Measurements from ENCODE around the gene PSMB7. TPM values are rescaled to one million over a fixed set of nuclear protein-coding genes. Genes with fewer than 3 reads are reported as not detected.
"Not testable (repeated sequence)": the region's sequence is repeated elsewhere in the genome, so short reads cannot be mapped to it uniquely, and the experiment has no call there.

Gene PSMB7
- total and polyA plus RNA-seq, 2 donors (not counting 1 experiment from before 2014, with no cell fraction given), result 69.5 to 73.1 TPM

GRCh38 chr9:124427281-124427680 is 12.0 kb upstream of the PSMB7 start:
- ATAC-seq (ENCODE audit: low read depth) (no peak), DNase-seq (no peak)
- Histone ChIP-seq H4K20me1 (ENCODE audit: control insufficient read depth, insufficient read depth, low read length, poor library complexity, severe bottlenecking) (no peaks in the 10 kb centered on the region), H3K9me3 (ENCODE audit: control extremely low read depth in 1 of 3, control insufficient read depth in 2 of 3, insufficient read depth in 1 of 3, low read length in 2 of 3) (no peaks in the 10 kb centered on the region), H3K36me3 (replicated peaks in 1 of 2; ENCODE audit: control extremely low read depth in 1 of 2, control insufficient read depth in 1 of 2, extremely low read depth in 1 of 2, insufficient read depth in 2 of 2, low read length in 1 of 2) (no peaks in the 10 kb centered on the region), H3K4me1 (ENCODE audit: control insufficient read depth in 2 of 2, insufficient read depth in 2 of 2, low read length in 2 of 2) (no peaks in the 10 kb centered on the region), H3K27me3 (replicated peaks in 1 of 4; ENCODE audit: control extremely low read depth in 1 of 4, control insufficient read depth in 3 of 4, insufficient read depth in 4 of 4, low read length in 3 of 4) (peaks cover 0 to 2% (median 0%) of the 10 kb centered on the region in 4 experiments), H3K9ac (ENCODE audit: low read length) (no peak overlapping the region), H3K4me3 (ENCODE audit: control extremely low read depth in 1 of 5, extremely low read depth in 1 of 5, insufficient read depth in 1 of 5, low read depth in 2 of 5, low read length in 4 of 5) (no peak overlapping the region), H3K4me2 (replicated peaks; ENCODE audit: low read depth, low read length, poor library complexity, severe bottlenecking) (no peak overlapping the region), H3K79me2 (ENCODE audit: control insufficient read depth, insufficient read depth, low read length) (no peaks in the 10 kb centered on the region), H3K27ac (ENCODE audit: low read length in 2 of 2) (no peak overlapping the region), H2AFZ (ENCODE audit: insufficient read depth, low read depth, low read length, poor library complexity, severe bottlenecking) (no peak overlapping the region)
- H3K27ac Mint-ChIP-seq, result no peak overlapping the region
- TF ChIP-seq EZH2 (IDR thresholded peaks at IDR 0.05; ENCODE audit: borderline replicate concordance, insufficient read depth, low read depth, low read length, poor library complexity, severe bottlenecking), result no peak
- TF ChIP-seq CTCF (IDR thresholded peaks at IDR 0.05), result no peak
- no peak overlapping the region for H3K4me3 Mint-ChIP-seq
- H3K9me3 Mint-ChIP-seq (ENCODE audit: insufficient read depth), result no peaks in the 10 kb centered on the region
- ChIA-PET CTCF (no interaction called here), POLR2A (no interaction called here)
- no peaks in the 10 kb centered on the region for H3K4me1 Mint-ChIP-seq
- peaks cover 3% of the 10 kb centered on the region for H3K27me3 Mint-ChIP-seq
- 100% methylated on average over 2 of the region's 4 CpGs for WGBS (ENCODE audit: insufficient coverage)
- intact Hi-C loops (cut with micrococcal nuclease), result no loop called here

- TF ChIP-seq EZH2 (IDR thresholded peaks at IDR 0.05; ENCODE audit: borderline replicate concordance, insufficient read depth, low read depth, low read length, poor library complexity, severe bottlenecking) (no peak), CTCF (IDR thresholded peaks at IDR 0.05) (no peak)
- WGBS (ENCODE audit: insufficient coverage), result 80% methylated on average over 1 of the region's 7 CpGs
- no peaks in the 10 kb centered on the region for H3K9me3 ChIP-seq (ENCODE audit: control extremely low read depth in 1 of 3, control insufficient read depth in 2 of 3, insufficient read depth in 1 of 3, low read length in 2 of 3)
- no peaks in the 10 kb centered on the region for H3K79me2 ChIP-seq (ENCODE audit: control insufficient read depth, insufficient read depth, low read length)
- intact Hi-C loops (cut with micrococcal nuclease), result no loop called here
- DNase-seq, result no peak
- no peak for ATAC-seq (ENCODE audit: low read depth)
- Mint-ChIP-seq H3K4me1 (peaks cover 3% of the 10 kb centered on the region), H3K9me3 (ENCODE audit: insufficient read depth) (no peaks in the 10 kb centered on the region), H3K4me3 (no peak overlapping the region), H3K27ac (no peak overlapping the region), H3K27me3 (peaks cover 3% of the 10 kb centered on the region)
- H4K20me1 ChIP-seq (ENCODE audit: control insufficient read depth, insufficient read depth, low read length, poor library complexity, severe bottlenecking), result no peaks in the 10 kb centered on the region
- H2AFZ ChIP-seq (ENCODE audit: insufficient read depth, low read depth, low read length, poor library complexity, severe bottlenecking), result no peak overlapping the region
- ChIA-PET CTCF (no interaction called here), POLR2A (no interaction called here)
- no peak overlapping the region for H3K9ac ChIP-seq (ENCODE audit: low read length)
- H3K27ac ChIP-seq (ENCODE audit: low read length in 2 of 2), result no peak overlapping the region
- H3K4me2 ChIP-seq (replicated peaks; ENCODE audit: low read depth, low read length, poor library complexity, severe bottlenecking), result no peak overlapping the region
- H3K36me3 ChIP-seq (replicated peaks in 1 of 2; ENCODE audit: control extremely low read depth in 1 of 2, control insufficient read depth in 1 of 2, extremely low read depth in 1 of 2, insufficient read depth in 2 of 2, low read length in 1 of 2), result no peaks in the 10 kb centered on the region
- H3K4me3 ChIP-seq (ENCODE audit: control extremely low read depth in 1 of 5, extremely low read depth in 1 of 5, insufficient read depth in 1 of 5, low read depth in 2 of 5, low read length in 4 of 5), result no peak overlapping the region
- no peaks in the 10 kb centered on the region for H3K4me1 ChIP-seq (ENCODE audit: control insufficient read depth in 2 of 2, insufficient read depth in 2 of 2, low read length in 2 of 2)
- peaks cover 0 to 2% (median 0%) of the 10 kb centered on the region in 4 experiments for H3K27me3 ChIP-seq (replicated peaks in 1 of 4; ENCODE audit: control extremely low read depth in 1 of 4, control insufficient read depth in 3 of 4, insufficient read depth in 4 of 4, low read length in 3 of 4)
Observed at GRCh38 chr9:124426361-124426760, 11.1 kb upstream of the PSMB7 start.

GRCh38 chr9:124425733-124426132 is 10.5 kb upstream of the PSMB7 start:
- CTCF ChIA-PET; H3K9me3 Mint-ChIP-seq (ENCODE audit: insufficient read depth); H3K79me2 ChIP-seq (ENCODE audit: control insufficient read depth, insufficient read depth, low read length); H3K4me2 ChIP-seq (replicated peaks; ENCODE audit: low read depth, low read length, poor library complexity, severe bottlenecking); POLR2A ChIA-PET; ATAC-seq (ENCODE audit: low read depth); H3K4me1 Mint-ChIP-seq; H3K27ac ChIP-seq (ENCODE audit: low read length in 2 of 2); H3K27ac Mint-ChIP-seq; DNase-seq; H3K36me3 ChIP-seq (replicated peaks in 1 of 2; ENCODE audit: control extremely low read depth in 1 of 2, control insufficient read depth in 1 of 2, extremely low read depth in 1 of 2, insufficient read depth in 2 of 2, low read length in 1 of 2); H4K20me1 ChIP-seq (ENCODE audit: control insufficient read depth, insufficient read depth, low read length, poor library complexity, severe bottlenecking); H3K4me3 ChIP-seq (ENCODE audit: control extremely low read depth in 1 of 5, extremely low read depth in 1 of 5, insufficient read depth in 1 of 5, low read depth in 2 of 5, low read length in 4 of 5); intact Hi-C loops (cut with micrococcal nuclease); H3K27me3 Mint-ChIP-seq; H3K4me3 Mint-ChIP-seq; H3K4me1 ChIP-seq (ENCODE audit: control insufficient read depth in 2 of 2, insufficient read depth in 2 of 2, low read length in 2 of 2); H3K9ac ChIP-seq (ENCODE audit: low read length); H2AFZ ChIP-seq (ENCODE audit: insufficient read depth, low read depth, low read length, poor library complexity, severe bottlenecking); H3K9me3 ChIP-seq (ENCODE audit: control extremely low read depth in 1 of 3, control insufficient read depth in 2 of 3, insufficient read depth in 1 of 3, low read length in 2 of 3); H3K27me3 ChIP-seq (replicated peaks in 1 of 4; ENCODE audit: control extremely low read depth in 1 of 4, control insufficient read depth in 3 of 4, insufficient read depth in 4 of 4, low read length in 3 of 4): not testable (repeated sequence)
- WGBS (ENCODE audit: insufficient coverage), result no CpG with 5 or more reads among the region's 12 CpGs

Measured in B cell (primary cell).